ENCODE data around the gene SWAP70.

SWAP70 gene

GRCh38 chr11:9726321-9727022 lies 62.6 kb downstream of the SWAP70 start:
- no peak overlapping the region for H3K27ac ChIP-seq (ENCODE audit: low read length)
- H3K4me3 ChIP-seq (ENCODE audit: low read depth in 1 of 2, low read length in 2 of 2), result no peak overlapping the region
- no peaks in the 10 kb centered on the region for H3K4me1 ChIP-seq (ENCODE audit: control insufficient read depth in 1 of 2, insufficient read depth in 2 of 2, low read length in 2 of 2)
- no peaks in the 10 kb centered on the region for H3K9me3 ChIP-seq (ENCODE audit: control insufficient read depth in 1 of 2, low read length in 2 of 2)
- peaks cover 0 to 19% of the 10 kb centered on the region in 2 donors for H3K36me3 ChIP-seq (ENCODE audit: control insufficient read depth in 1 of 2, insufficient read depth in 2 of 2, low read length in 2 of 2)
- no peaks in the 10 kb centered on the region for H3K27me3 ChIP-seq (ENCODE audit: low read depth, low read length)

GRCh38 chr11:9728058-9728457 lies 64.2 kb downstream of the SWAP70 start:
- Histone ChIP-seq H3K36me3 (ENCODE audit: control insufficient read depth in 1 of 2, insufficient read depth in 2 of 2, low read length in 2 of 2) (peaks cover 8 to 29% of the 10 kb centered on the region in 2 donors), H3K27ac (ENCODE audit: low read length) (no peak overlapping the region), H3K4me3 (ENCODE audit: low read depth in 1 of 2, low read length in 2 of 2) (no peak overlapping the region), H3K9me3 (ENCODE audit: control insufficient read depth in 1 of 2, low read length in 2 of 2) (no peaks in the 10 kb centered on the region), H3K4me1 (ENCODE audit: control insufficient read depth in 1 of 2, insufficient read depth in 2 of 2, low read length in 2 of 2) (no peaks in the 10 kb centered on the region), H3K27me3 (ENCODE audit: low read depth, low read length) (no peaks in the 10 kb centered on the region)

GRCh38 chr11:9731256-9731655 lies 67.4 kb downstream of the SWAP70 start:
- Histone ChIP-seq H3K4me1 (ENCODE audit: control insufficient read depth in 1 of 2, insufficient read depth in 2 of 2, low read length in 2 of 2) (no peaks in the 10 kb centered on the region), H3K27me3 (ENCODE audit: low read depth, low read length) (no peaks in the 10 kb centered on the region), H3K9me3 (ENCODE audit: control insufficient read depth in 1 of 2, low read length in 2 of 2) (no peaks in the 10 kb centered on the region), H3K4me3 (ENCODE audit: low read depth in 1 of 2, low read length in 2 of 2) (no peak overlapping the region), H3K36me3 (ENCODE audit: control insufficient read depth in 1 of 2, insufficient read depth in 2 of 2, low read length in 2 of 2) (peaks cover 21 to 39% of the 10 kb centered on the region in 2 donors), H3K27ac (ENCODE audit: low read length) (no peak overlapping the region)

- Histone ChIP-seq H3K9me3 (ENCODE audit: control insufficient read depth in 1 of 2, low read length in 2 of 2) (no peaks in the 10 kb centered on the region), H3K27ac (ENCODE audit: low read length) (no peak overlapping the region), H3K36me3 (ENCODE audit: control insufficient read depth in 1 of 2, insufficient read depth in 2 of 2, low read length in 2 of 2) (peaks cover 25 to 44% of the 10 kb centered on the region in 2 donors), H3K27me3 (ENCODE audit: low read depth, low read length) (no peaks in the 10 kb centered on the region), H3K4me3 (ENCODE audit: low read depth in 1 of 2, low read length in 2 of 2) (no peak overlapping the region), H3K4me1 (ENCODE audit: control insufficient read depth in 1 of 2, insufficient read depth in 2 of 2, low read length in 2 of 2) (no peaks in the 10 kb centered on the region)
These were observed 68.6 kb downstream of the SWAP70 start for GRCh38 chr11:9732453-9732852.

- no peak overlapping the region for H3K4me3 ChIP-seq (ENCODE audit: low read depth in 1 of 2, low read length in 2 of 2)
- peaks cover 25 to 40% of the 10 kb centered on the region in 2 donors for H3K36me3 ChIP-seq (ENCODE audit: control insufficient read depth in 1 of 2, insufficient read depth in 2 of 2, low read length in 2 of 2)
- H3K27ac ChIP-seq (ENCODE audit: low read length), result no peak overlapping the region
- H3K9me3 ChIP-seq (ENCODE audit: control insufficient read depth in 1 of 2, low read length in 2 of 2), result no peaks in the 10 kb centered on the region
- no peaks in the 10 kb centered on the region for H3K4me1 ChIP-seq (ENCODE audit: control insufficient read depth in 1 of 2, insufficient read depth in 2 of 2, low read length in 2 of 2)
- H3K27me3 ChIP-seq (ENCODE audit: low read depth, low read length), result no peaks in the 10 kb centered on the region
These were observed 69.3 kb downstream of the SWAP70 start for GRCh38 chr11:9733212-9733611.

GRCh38 chr11:9735236-9735635 lies 71.4 kb downstream of the SWAP70 start:
- Histone ChIP-seq H3K27ac (ENCODE audit: low read length) (no peak overlapping the region), H3K4me3 (ENCODE audit: low read depth in 1 of 2, low read length in 2 of 2) (no peak overlapping the region), H3K27me3 (ENCODE audit: low read depth, low read length) (no peaks in the 10 kb centered on the region), H3K36me3 (ENCODE audit: control insufficient read depth in 1 of 2, insufficient read depth in 2 of 2, low read length in 2 of 2) (peaks cover 33 to 34% of the 10 kb centered on the region in 2 donors), H3K4me1 (ENCODE audit: control insufficient read depth in 1 of 2, insufficient read depth in 2 of 2, low read length in 2 of 2) (no peaks in the 10 kb centered on the region), H3K9me3 (ENCODE audit: control insufficient read depth in 1 of 2, low read length in 2 of 2) (no peaks in the 10 kb centered on the region)

- Histone ChIP-seq H3K9me3 (ENCODE audit: control insufficient read depth in 1 of 2, low read length in 2 of 2) (no peaks in the 10 kb centered on the region), H3K4me1 (ENCODE audit: control insufficient read depth in 1 of 2, insufficient read depth in 2 of 2, low read length in 2 of 2) (no peaks in the 10 kb centered on the region), H3K27ac (ENCODE audit: low read length) (no peak overlapping the region), H3K36me3 (ENCODE audit: control insufficient read depth in 1 of 2, insufficient read depth in 2 of 2, low read length in 2 of 2) (peaks cover 37% of the 10 kb centered on the region in 2 donors), H3K27me3 (ENCODE audit: low read depth, low read length) (no peaks in the 10 kb centered on the region), H3K4me3 (ENCODE audit: low read depth in 1 of 2, low read length in 2 of 2) (no peak overlapping the region)
These were observed 72.0 kb downstream of the SWAP70 start for GRCh38 chr11:9735919-9736318.

- Histone ChIP-seq H3K9me3 (ENCODE audit: control insufficient read depth in 1 of 2, low read length in 2 of 2) (no peaks in the 10 kb centered on the region), H3K27ac (ENCODE audit: low read length) (no peak overlapping the region), H3K27me3 (ENCODE audit: low read depth, low read length) (no peaks in the 10 kb centered on the region), H3K36me3 (ENCODE audit: control insufficient read depth in 1 of 2, insufficient read depth in 2 of 2, low read length in 2 of 2) (peaks cover 37 to 38% of the 10 kb centered on the region in 2 donors), H3K4me3 (ENCODE audit: low read depth in 1 of 2, low read length in 2 of 2) (no peak overlapping the region), H3K4me1 (ENCODE audit: control insufficient read depth in 1 of 2, insufficient read depth in 2 of 2, low read length in 2 of 2) (no peaks in the 10 kb centered on the region)
These were observed 72.5 kb downstream of the SWAP70 start for GRCh38 chr11:9736365-9736764.

GRCh38 chr11:9738116-9738515 lies 74.2 kb downstream of the SWAP70 start:
- H3K36me3 ChIP-seq (ENCODE audit: control insufficient read depth in 1 of 2, insufficient read depth in 2 of 2, low read length in 2 of 2), result peaks cover 27 to 29% of the 10 kb centered on the region in 2 donors
- no peaks in the 10 kb centered on the region for H3K9me3 ChIP-seq (ENCODE audit: control insufficient read depth in 1 of 2, low read length in 2 of 2)
- H3K27ac ChIP-seq (ENCODE audit: low read length), result no peak overlapping the region

GRCh38 chr11:9738707-9739106 lies 74.8 kb downstream of the SWAP70 start:
- Histone ChIP-seq H3K4me1 (ENCODE audit: control insufficient read depth in 1 of 2, insufficient read depth in 2 of 2, low read length in 2 of 2) (no peaks in the 10 kb centered on the region), H3K36me3 (ENCODE audit: control insufficient read depth in 1 of 2, insufficient read depth in 2 of 2, low read length in 2 of 2) (peaks cover 24% of the 10 kb centered on the region in 2 donors), H3K27ac (ENCODE audit: low read length) (peak overlapping the region; percentile 24), H3K4me3 (ENCODE audit: low read depth in 1 of 2, low read length in 2 of 2) (no peak overlapping the region), H3K27me3 (ENCODE audit: low read depth, low read length) (no peaks in the 10 kb centered on the region), H3K9me3 (ENCODE audit: control insufficient read depth in 1 of 2, low read length in 2 of 2) (no peaks in the 10 kb centered on the region)

More at GRCh38 chr11:9738116-9738515, 74.2 kb downstream of the SWAP70 start:
- Histone ChIP-seq H3K27me3 (ENCODE audit: low read depth, low read length) (no peaks in the 10 kb centered on the region), H3K4me1 (ENCODE audit: control insufficient read depth in 1 of 2, insufficient read depth in 2 of 2, low read length in 2 of 2) (no peaks in the 10 kb centered on the region), H3K4me3 (ENCODE audit: low read depth in 1 of 2, low read length in 2 of 2) (no peak overlapping the region)

GRCh38 chr11:9739123-9739900 lies 75.4 kb downstream of the SWAP70 start:
- H3K36me3 ChIP-seq (ENCODE audit: control insufficient read depth in 1 of 2, insufficient read depth in 2 of 2, low read length in 2 of 2), result peaks cover 24% of the 10 kb centered on the region in 2 donors
- H3K9me3 ChIP-seq (ENCODE audit: control insufficient read depth in 1 of 2, low read length in 2 of 2), result no peaks in the 10 kb centered on the region
- H3K4me1 ChIP-seq (ENCODE audit: control insufficient read depth in 1 of 2, insufficient read depth in 2 of 2, low read length in 2 of 2), result no peaks in the 10 kb centered on the region
- H3K27ac ChIP-seq (ENCODE audit: low read length), result peak overlapping the region; percentile 24
- no peaks in the 10 kb centered on the region for H3K27me3 ChIP-seq (ENCODE audit: low read depth, low read length)
- no peak overlapping the region for H3K4me3 ChIP-seq (ENCODE audit: low read depth in 1 of 2, low read length in 2 of 2)

Measured in muscle layer of duodenum (tissue), 2 donors.